Measurements from ENCODE around the gene ZFHX3. TPM values are rescaled to one million over a fixed set of nuclear protein-coding genes. Genes with fewer than 3 reads are reported as not detected.

ZFHX3 gene
- total RNA-seq, 1 experiment from 2014 or later = 1.5 TPM

GRCh38 chr16:72889616-72890582 lies 158.0 kb downstream of the ZFHX3 start:
- Histone ChIP-seq H2BK20ac (ENCODE audit: low read depth, low read length, poor library complexity, severe bottlenecking) (no peak overlapping the region), H3K23me2 (ENCODE audit: insufficient read length, low read depth, low read length, poor library complexity, severe bottlenecking) (no peaks in the 10 kb centered on the region), H2BK15ac (ENCODE audit: low read depth, low read length) (no peak overlapping the region), H2BK5ac (ENCODE audit: insufficient read length, low read length) (no peak overlapping the region), H3K9me3 (ENCODE audit: control insufficient read depth, low read depth, low read length) (no peaks in the 10 kb centered on the region), H2BK120ac (ENCODE audit: low read depth, low read length, poor library complexity, severe bottlenecking) (no peak overlapping the region), H3K9ac (ENCODE audit: extremely low read depth, insufficient read length, low read length) (no peak overlapping the region), H3K4ac (ENCODE audit: low read depth, low read length) (no peak overlapping the region), H3K79me2 (ENCODE audit: insufficient read depth, low read length) (no peaks in the 10 kb centered on the region), H2BK12ac (ENCODE audit: insufficient read length, low read depth, low read length) (no peak overlapping the region), H3K27ac (ENCODE audit: insufficient read length, low read depth, low read length) (no peak overlapping the region), H4K20me1 (ENCODE audit: control insufficient read depth, insufficient read depth, insufficient read length) (no peaks in the 10 kb centered on the region), H4K5ac (ENCODE audit: insufficient read length, low read depth, low read length) (no peak overlapping the region), H3K27me3 (ENCODE audit: insufficient read depth, low read length) (no peaks in the 10 kb centered on the region), H4K91ac (ENCODE audit: insufficient read length, low read depth, low read length) (no peak overlapping the region), H2AK5ac (ENCODE audit: insufficient read length, low read length) (no peak overlapping the region), H3K56ac (ENCODE audit: insufficient read length, low read depth, low read length) (no peak overlapping the region), H3K79me1 (ENCODE audit: insufficient read depth, low read depth, low read length, poor library complexity, severe bottlenecking) (no peaks in the 10 kb centered on the region), H3K23ac (ENCODE audit: insufficient read length, low read depth, low read length) (no peak overlapping the region), H3T11ph (ENCODE audit: low read length) (no peak overlapping the region), H3K4me2 (ENCODE audit: insufficient read depth, insufficient read length, low read length) (no peak overlapping the region), H2AFZ (ENCODE audit: low read length) (no peak overlapping the region), H3K14ac (ENCODE audit: insufficient read depth, low read length) (no peak overlapping the region), H3K4me1 (ENCODE audit: insufficient read depth, low read length) (no peaks in the 10 kb centered on the region), H3K18ac (ENCODE audit: insufficient read length, low read depth, low read length) (no peak overlapping the region), H4K8ac (replicated peaks; ENCODE audit: insufficient read length, low read depth, low read length) (no peak overlapping the region)
- H3K4me1 Mint-ChIP-seq = peaks cover 2 to 8% of the 10 kb centered on the region in 2 experiments; a peak in 2 of 4 replicates
- no peak for TF ChIP-seq CTCF (conservative IDR thresholded peaks at IDR 0.05)
- no peak overlapping the region; a peak in 1 of 5 replicates for H3K4me3 Mint-ChIP-seq
- H3K36me3 Mint-ChIP-seq (ENCODE audit: insufficient read depth in 1 of 3, low read depth in 3 of 3) = no peaks in the 10 kb centered on the region; a peak in 1 of 7 replicates
- no CpG with 5 or more reads among the region's 15 CpGs for WGBS (ENCODE audit: extremely low coverage, insufficient read length, low lambda C conversion rate)
- DNase-seq = no peak
- no peaks in the 10 kb centered on the region; a peak in 1 of 5 replicates for H3K9me3 Mint-ChIP-seq
- no peaks in the 10 kb centered on the region; the same call in 1 of the 2 replicates for H3K27me3 Mint-ChIP-seq (ENCODE audit: low read depth)
- no peak overlapping the region for H3K27ac Mint-ChIP-seq

Measured in H9 (cell line).